HG03460 (cell line): ENCODE results near the gene SPATA13.
"Not testable (repeated sequence)": the region's sequence is repeated elsewhere in the genome, so short reads cannot be mapped to it uniquely, and the experiment has no call there.

Source experiments
- ATAC-seq: cut with Tn5 transposase; IDR thresholded peaks from one replicate; pipeline ENCODE4 v1.9.1; 2021; ENCODE audit not compliant: unreplicated experiment

SPATA13 gene

DNA sequence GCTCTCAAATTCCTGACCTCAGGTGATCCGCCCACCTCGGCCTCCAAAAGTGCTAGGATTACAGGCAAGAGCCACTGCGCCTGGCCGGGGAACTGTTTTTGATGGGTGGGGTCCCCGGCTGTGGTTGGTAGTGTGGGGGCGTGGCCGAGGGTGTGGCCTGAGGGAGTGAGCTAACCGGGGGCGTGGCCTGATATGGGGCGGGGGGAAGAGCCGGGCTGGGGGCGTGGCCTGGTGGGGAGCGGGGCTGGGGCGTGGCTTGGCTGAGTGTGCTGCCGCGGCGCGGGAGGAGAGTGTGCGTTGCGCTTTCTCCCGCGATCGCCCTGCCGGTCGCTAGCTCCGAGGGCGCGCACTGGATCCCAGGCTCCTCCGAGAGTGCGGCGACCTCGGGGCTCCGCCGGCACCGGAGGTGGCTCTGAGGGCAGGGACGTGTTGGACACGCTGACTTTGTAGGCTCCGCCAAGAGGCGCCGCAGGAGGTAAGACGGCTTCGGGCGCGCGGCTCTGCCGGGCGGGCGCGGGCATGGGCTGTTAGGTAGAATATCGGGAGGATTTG lies at the start of gene SPATA13:
Gene SPATA13, plus strand, starts transcription at position 263 of the 552 bp plus-strand sequence. CDS start 62,210 bp downstream, outside the sequence.
- ATAC-seq = peak; percentile 77

DNA sequence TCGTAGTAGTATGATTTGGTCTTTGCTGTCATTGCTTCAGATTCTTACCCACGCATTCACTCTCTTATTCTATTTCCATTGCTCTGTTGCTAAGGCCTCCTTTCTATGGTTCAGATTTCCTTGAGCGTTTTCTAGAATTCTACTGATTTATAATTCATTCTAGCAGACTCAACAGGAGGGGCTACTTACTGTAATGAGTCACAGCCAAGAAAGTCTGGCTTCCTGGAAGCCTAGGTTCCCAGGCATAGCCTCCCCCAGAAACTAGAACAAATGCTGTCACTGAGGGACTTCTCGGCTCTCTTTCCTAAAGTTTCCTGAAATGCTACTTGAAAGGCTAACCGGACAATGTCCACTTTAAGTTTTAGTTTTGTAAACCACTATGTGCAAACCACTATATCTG lies 47.7 kb upstream of the SPATA13 start:
- ATAC-seq = no peak

DNA sequence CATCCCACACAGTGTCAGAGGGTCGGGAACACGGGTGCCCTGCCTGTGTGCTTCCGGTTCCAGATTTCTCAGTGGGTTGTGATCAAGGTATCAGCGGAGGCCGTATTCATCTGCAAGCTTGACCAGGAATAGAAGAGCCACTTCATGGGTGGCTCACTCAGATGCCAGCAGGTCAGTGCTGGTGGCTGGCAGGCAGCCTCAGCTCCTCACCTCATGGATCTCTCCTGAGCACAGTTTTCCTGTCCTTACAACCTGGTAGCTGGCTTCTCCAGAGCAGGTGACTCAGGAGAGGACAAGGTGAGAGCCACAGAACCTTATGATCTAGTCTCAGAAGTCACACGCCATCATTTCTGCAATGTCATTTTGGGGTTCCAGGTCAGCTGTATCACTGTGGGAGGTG lies 44.8 kb upstream of the SPATA13 start:
- no peak for ATAC-seq

DNA sequence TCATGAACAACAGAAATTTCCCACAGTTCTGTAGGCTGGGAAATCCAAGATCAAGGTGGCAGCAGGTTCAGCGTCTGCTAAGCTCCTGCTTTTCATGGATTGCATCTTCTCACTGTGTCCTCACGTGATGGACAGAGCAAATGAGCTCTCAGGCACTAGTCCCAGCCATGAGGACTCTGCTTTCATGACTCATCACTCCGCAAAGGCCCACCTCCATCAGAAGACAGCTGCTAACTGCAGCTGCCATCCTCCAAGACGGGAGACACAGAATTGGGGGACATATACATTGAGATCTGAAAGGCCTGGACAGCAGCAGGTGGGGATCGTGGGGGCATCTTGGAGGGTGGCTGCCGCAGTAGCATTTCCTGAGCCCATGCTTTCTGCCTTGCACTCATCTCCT lies 44.4 kb upstream of the SPATA13 start:
- ATAC-seq = no peak

DNA sequence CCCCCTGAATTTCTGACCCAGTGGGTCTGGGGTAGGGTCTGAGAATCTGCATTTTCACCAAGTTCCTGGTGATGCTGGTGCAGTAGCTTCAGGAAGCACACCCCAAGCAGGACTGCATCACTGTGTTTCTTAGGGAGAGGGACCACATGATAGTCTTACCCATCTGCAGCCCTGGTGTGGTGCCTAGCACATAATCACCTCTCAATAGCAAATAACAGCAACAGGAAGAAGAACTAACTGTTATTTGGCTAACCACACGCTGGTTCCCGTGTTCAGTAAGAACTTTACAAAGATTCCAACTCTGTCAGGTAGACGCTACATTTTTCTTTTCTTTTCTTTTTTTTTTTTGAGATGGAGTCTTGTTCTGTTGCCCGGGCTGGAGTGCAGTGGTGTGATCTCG lies 41.9 kb upstream of the SPATA13 start:
- ATAC-seq = no peak

DNA sequence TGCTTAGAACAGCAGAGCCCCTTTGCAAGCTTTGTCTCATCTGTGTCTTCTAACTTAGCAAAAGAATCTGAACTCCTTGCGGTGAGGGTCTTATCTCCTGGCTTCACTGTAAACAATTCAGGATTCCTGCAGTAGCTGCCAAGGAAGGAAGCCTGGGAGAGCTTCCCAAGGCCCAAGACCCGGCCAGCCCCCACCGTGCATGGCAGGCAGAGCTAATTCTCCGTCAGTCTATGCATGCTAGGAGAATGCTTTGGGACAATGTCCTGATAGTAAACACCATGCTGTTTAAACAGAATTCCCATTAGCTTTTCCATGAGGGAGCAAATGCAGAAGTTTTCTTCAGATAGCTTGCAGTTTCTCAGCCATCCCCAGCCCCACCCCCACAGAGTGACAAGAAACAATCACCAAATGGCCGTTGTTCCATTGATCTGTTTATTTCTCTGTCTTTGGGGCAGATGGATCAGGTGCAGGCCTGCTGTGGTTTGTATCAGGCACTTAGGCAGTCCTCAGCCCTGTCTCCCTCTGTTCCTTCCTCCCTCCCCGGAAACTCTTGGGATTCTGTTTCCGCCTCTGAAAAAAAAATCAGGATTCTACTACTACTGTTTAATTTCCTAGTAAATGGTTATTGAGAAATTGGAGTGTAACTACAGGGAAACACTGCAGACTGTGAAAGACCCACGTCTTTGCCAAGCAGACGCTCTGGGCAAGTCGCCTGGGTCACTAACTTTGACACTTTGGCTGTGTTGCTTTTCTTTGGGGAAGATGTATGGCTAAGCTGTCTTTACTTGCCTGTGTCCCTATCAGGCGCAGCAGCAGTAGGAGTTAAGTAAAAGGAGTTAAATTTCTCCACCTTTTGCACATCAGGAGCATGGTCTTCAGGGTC lies 40.7 kb upstream of the SPATA13 start:
- no peak for ATAC-seq

DNA sequence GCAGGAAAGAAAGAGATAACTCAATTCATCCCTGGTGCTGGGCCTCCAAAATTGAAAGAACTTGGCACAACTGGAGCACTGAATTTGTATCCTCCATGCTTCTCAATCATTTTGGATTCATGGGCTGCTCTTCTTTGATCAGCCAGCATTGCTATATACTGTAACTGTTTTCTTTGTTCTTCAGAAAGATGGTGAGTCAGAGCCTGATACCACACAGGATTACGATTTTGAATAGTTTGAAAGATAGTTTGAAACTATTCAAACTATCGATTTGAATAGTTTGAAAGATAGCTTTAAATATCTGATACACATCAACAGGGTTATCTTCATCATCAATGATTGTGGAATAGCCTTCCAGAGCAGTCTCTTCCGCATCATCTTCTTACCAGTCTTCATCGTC lies 38.5 kb upstream of the SPATA13 start:
- not testable (repeated sequence) for ATAC-seq

DNA sequence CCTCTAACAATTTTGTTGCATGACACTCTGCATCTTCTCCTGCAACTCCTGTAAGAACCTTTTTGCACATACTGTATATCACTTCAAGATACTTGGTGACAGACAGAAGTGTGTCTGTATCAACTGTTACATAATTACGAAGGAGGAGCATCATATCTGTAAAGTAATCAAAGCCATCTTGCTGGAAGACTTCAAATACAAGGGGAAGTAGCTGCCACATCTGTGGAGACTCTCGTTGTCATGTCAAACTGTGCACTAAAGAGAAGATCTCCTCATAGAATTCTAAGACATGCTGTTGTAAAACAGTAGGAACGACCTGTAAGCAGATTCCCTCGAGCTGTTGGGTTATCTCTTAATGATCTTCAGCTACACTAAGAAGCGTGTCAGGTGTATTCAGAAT lies 38.0 kb upstream of the SPATA13 start:
- no peak for ATAC-seq

DNA sequence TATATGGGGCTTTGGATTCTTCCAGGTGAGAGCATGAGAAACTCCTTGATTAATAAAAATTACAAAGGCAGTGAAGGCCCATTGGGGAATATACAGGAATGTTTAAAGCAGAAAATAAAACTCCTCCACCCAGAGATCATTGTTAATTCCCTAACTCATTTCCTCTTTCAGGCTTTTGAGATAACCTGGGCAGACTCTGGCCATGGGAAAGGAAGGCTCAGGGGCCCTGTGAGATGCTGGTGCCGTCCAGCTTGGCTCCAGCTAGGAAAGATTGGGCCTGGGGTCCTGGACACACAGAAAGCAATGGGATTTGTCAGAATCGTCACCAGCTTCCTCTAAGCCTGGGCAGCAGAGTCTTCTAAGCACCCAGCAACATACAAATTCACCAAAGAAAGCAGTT lies 36.8 kb upstream of the SPATA13 start:
- no peak for ATAC-seq

DNA sequence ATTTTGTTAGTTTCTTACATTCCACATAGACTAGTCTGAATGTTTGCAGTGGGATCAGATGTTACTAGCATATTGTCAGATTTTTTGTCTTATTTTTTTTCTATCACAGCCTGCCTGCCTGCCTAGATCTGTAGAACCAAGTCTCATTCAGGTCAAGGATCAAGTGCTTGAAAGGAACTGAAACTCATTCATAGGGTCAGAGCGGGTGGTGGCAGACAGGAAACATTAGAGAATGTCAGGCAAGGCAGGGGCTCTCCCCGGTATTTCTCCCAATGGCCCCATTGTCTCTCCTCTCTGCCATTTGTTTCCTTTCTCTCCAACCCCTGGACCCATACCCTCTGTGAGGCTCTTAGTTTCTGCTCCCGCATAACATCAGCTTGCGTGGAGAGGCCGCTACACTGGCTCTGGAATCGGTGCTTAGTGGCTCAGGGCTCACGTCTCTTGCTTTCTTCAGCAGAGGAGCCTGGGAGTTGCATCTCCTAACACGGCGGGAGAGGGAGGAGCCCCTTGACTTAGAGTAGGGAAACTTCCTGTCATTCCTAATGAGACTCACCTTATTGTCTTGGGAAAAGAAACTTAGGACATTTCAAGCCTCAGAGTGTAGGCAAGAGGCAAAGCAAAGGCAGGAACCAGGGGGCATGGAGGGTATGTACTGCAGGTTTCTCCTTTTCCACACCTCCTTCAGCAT lies 35.6 kb upstream of the SPATA13 start:
- ATAC-seq = peak; percentile 87

DNA sequence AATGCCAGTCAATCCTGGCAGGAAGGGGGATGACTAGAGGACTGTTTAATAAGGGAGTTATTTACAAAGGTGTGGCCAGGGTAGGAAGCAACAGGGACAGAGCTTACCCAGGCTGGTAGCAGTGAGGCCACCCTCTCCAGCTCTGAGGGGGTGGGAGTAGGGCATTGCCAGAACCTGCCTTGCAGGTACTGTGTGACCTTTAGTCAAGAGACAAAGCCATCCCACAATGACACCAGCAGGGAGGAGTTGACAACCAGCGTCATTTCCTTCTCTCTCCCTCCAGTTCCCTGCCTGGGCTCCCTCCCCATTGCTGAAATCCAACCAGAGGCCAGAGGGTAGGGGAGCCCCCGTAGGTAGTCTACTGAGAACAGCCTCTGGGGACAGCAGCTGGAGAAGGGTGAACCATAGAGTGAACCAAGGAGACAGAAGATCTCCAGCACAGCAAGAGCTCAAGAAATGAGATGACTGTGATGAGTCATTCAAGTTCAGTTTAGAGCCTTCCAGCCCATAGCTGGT lies 33.3 kb upstream of the SPATA13 start:
- ATAC-seq = peak; percentile 73

DNA sequence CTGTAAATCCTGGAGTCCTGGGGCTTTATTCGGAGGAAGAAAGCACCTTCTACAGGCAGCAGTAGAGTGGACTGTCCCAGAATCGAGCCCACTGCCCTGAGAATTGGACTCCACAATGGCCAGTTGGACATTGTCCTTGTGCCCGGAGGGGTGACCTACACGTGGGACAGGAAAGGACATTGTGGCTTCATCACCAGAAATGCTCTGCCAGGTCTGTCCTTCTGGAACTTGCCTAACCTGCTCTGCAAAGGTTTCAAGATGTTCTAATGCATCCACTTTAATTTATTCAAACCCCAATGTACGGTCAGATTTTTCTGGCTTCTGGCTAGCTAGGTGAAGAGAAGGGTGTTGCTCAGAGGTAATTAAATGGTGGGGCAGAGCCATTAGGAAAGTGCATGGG lies 32.4 kb upstream of the SPATA13 start:
- ATAC-seq = no peak

DNA sequence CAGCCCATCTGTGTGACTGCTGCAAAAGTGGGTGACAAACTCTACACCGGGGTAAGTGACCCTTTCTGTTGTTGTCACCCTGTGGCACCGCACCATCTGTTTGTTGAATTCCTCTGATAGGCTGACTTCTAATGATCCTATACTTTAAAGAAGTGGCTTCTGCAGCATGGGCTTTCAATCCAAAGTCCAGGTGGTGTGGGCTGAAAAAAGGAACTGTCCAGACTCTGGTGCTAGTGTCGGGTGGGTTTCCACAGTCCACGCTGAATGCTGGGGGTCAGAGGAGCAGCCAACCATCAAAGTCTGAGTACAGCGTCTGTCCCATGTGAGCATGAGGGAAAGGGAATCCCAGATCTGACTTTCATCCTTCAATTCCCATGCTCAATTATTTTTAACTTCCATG lies 31.6 kb upstream of the SPATA13 start:
- no peak for ATAC-seq

DNA sequence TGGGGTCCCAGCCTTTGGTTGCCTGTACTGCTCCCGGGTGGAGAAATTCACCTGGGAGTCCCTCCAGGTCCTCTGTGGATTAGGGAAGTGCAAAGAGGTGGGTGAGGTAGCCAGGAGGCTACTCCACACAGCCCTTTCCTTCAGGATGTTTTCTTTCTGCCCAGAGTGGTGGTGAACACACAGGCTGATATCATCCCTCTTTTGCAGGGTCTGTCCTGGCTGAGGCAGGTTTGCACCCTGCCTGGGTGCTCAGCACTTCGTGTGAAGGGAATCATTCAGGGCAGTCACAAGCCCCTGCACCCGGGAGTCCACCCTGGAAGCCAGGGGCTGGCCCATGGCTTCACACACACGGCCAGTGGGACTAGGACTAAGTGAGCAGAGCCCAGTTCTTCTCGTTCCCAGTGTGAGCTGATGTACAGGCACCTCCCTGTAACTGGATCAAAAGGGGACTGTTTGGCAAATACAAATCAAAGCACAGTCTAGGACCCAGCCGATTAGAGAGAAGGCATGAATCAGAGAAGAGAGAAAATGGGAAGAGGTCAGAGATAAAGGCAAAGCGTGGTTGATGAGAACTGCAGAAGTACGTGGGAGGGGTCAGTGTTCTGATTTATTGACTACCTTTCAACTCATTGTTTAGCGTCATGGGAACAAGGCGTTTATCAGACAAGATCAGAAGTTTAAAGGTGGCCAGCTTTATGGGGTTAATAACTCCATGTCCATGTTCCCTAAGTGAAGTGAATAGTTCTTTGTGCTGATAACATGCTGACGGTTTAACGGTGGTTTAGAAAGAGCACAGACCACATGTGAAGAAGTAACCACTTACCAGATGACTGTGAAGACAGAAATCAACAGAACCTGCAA lies 30.4 kb upstream of the SPATA13 start:
- ATAC-seq = no peak

DNA sequence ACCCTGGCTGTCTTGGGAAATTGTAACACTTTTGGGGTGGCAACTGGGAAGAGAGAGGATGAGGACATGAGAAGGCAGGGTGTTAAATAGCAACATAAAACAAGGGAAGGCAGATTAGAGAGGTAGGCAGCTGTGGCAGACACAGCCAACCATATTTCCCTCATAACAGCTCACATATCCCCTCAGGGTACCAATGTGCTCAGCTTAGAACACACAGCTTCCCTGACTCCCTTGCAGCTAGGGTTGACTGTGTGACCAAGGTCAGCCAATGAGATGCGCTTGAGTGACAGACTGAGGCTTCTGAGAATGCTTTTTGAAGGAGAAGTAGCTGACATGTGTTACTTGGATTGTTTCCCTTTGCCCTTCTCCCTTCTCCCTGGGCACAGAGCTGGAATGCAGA lies 28.8 kb upstream of the SPATA13 start:
- no peak for ATAC-seq

DNA sequence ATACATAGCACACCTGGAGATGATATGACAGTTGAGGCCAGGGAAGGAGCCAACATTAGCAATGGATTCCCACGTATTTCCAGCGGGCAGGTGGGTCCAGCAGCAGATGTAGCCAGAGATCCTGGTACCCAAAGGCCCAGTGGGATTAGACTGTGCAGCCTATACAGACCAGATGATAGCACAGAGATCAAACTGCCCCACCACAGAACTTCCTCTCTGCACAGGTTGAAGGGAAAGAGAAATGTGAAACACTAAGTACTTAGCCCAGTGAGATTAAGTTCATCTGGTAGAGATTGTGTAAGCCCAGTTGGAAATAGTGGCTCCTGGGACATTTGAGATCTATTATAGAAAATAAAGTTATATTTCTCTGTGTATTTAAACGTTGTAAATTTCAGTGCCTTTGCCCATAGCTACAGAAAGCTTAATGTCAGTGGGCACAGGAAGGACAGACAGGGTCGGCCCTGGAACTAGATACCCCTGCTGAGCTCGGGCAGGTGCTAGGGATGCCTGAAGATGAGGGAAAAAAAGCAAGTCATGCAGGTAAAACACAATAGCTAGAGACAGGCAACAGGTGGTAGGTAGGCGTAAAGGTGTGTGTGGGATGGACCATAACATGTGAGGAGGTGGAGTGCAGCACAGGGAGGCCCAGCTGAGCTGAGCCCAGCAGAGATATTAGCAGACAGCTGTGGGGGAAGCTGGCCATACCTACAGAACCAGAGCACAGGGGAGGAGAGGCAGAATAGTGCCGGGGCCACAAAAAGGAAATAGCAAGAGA lies 27.3 kb upstream of the SPATA13 start:
- ATAC-seq = no peak

DNA sequence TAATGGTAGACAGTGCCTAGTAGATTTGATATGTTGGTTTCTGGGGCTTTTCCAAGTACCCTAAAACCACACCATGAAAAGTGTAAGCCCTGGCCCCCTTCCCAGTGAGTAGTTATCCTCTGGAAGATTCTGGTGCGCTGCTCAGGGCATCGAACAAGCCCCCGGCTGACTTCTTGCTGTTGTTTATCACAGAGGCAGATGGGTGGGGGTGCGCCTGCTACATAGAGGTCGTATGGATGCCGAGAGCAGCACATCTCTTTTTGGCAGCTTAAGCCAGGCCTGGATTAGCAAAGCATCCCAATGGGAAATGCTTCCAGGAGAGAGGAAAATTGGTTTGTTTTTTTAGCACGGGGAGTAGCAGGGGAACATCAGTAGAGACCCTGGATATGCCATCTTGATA lies 26.3 kb upstream of the SPATA13 start:
- no peak for ATAC-seq

DNA sequence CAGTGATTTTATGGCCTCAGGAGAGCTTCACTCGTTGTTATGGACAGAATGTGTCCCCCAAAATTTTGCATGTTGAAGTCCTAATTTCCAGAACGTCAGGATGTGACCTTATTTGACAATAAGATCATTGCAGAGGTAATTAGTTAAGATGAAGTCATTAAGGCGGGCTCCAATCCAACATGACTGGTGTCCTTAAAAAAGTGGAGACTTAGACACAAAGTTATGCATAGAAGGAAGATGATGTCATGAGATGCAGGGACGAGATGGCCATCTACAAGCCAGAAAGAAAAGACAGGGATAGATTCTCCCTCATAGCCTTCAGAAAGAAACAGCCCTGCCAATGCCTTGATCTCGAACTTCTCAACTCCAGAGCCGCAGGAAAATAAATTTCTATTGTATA lies 25.8 kb upstream of the SPATA13 start:
- no peak for ATAC-seq

DNA sequence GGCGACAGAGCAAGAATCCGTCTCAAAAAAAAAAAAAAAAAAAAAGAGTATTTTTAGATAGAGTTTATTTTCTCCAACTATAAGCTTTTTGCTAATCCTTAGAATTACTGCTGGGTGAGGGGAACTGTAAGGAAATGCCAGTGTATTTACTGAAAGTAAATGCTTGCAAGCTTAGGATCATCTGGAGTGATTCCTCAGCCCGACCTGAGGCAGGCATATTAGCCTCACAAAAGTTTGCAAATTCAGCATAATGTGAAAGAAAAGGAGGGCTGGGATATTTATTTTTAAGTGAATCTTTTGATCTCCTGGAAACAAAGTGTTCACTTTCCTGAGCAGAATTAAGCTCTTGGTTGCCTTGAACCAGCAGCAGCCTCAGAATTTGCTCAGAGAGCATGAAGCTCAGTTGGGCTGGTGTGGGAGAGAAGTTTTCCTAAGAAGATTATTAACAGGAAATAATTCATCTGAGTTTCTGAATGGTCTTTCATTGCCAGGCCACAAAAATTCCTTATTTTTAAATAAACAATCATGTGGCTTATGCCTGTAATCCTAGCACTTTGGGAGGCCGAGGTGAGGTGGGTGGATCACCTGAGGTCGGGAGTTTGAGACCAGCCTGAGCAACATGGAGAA lies 24.7 kb upstream of the SPATA13 start:
- ATAC-seq = no peak

DNA sequence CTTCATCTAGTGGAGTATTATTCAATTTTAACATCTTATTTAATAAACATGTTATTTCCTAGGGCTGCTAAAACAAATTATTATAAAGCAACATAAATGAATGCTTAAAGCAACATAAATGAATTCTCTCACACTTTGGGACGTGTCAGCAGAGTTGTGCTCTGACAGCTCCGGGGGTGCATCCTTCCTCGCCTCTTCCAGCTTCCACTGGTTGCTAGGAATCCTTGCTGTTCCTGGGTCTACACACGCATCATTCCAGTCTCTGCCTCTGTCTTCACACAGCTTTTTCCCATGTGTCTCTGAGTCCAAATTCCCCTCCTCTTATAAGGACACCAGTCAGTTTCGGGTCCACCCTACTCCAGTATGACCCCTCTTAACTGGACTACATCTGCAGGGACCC lies 21.6 kb upstream of the SPATA13 start:
- no peak for ATAC-seq
